Gastrocnemius medialis (tissue), 4 donors: ENCODE data around the gene TUT4. TPM values are rescaled to one million over a fixed set of nuclear protein-coding genes. Genes with fewer than 3 reads are reported as not detected.

ENCODE experiments used
- ATAC-seq, 2 donors: fragments of 150-250 bp; one replicate each; pipeline ENCODE4 v1.9.1; 2016
- DNase-seq, 2 donors: peaks; one replicate each; pipeline ENCODE4 v3.0.0-alpha.2; 2019
- H3K27ac ChIP-seq, 4 donors: fragments of 200-600 bp; sonication (generic); 1 replicate in 1 of 4; 2 replicates in 3 of 4; pipeline ENCODE4 v1.5.1; 2016 to 2018; ENCODE audit warnings: mild to moderate bottlenecking in 2 of 4, moderate library complexity in 1 of 4
- H3K27me3 ChIP-seq, 3 donors: fragments of 200-600 bp; sonication (generic) in 2 of 3; 1 replicate in 1 of 3; 2 replicates in 2 of 3; pipeline versions ENCODE4 v1.5.1 to v1.6.0; 2016 to 2019; ENCODE audit warnings: mild to moderate bottlenecking in 1 of 3, moderate library complexity in 1 of 3
- H3K36me3 ChIP-seq, 2 donors: fragments of 200-600 bp; sonication (generic) in 1 of 2; one replicate each; pipeline ENCODE4 v1.5.1; 2017 to 2018
- H3K4me1 ChIP-seq, 2 donors: fragments of 200-600 bp; sonication (generic) in 1 of 2; one replicate each; pipeline ENCODE4 v1.5.1; 2016 to 2017; ENCODE audit warnings: mild to moderate bottlenecking in 2 of 2
- H3K4me3 ChIP-seq, 4 donors: fragments of 200-600 bp; sonication (generic) in 3 of 4; 1 replicate in 1 of 4; 2 replicates in 3 of 4; pipeline ENCODE4 v1.5.1; 2016 to 2019; ENCODE audit warnings: mild to moderate bottlenecking in 2 of 4
- H3K9me3 ChIP-seq, 3 donors: fragments of 200-600 bp; sonication (generic) in 2 of 3; 1 replicate in 1 of 3; 2 replicates in 2 of 3; pipeline ENCODE4 v1.5.1; 2016 to 2019
- POLR2A ChIP-seq, 2 donors: fragments of 450-650 bp; IDR thresholded peaks; one replicate each; pipeline ENCODE4 v1.6.1; 2017; ENCODE audit warnings: antibody characterized with exemption in 2 of 2, mild to moderate bottlenecking in 2 of 2, moderate library complexity in 2 of 2
- in situ Hi-C, 4 donors: fragments of 200-750 bp; cut with MboI; loops; one replicate each; pipeline versions ENCODE4 v1.15.0 to v1.8.0; 2017; ENCODE audit warnings: low sequenced_read_pairs in 4 of 4
- intact Hi-C: fragments of 100-400 bp; cut with DNase I; formaldehyde crosslinking; loops from one replicate; pipeline ENCODE4 v1.15.1; 2023; ENCODE audit warnings: low total_unique reads
- total RNA-seq, 4 donors: library from RNA; depleted of rRNA; stranded (reverse); fragments of >200 nt; gene quantifications; one replicate each; pipeline versions ENCODE4 v1.1.0 to v1.2.3, GENCODE V29; 2016
- TF ChIP-seq, protein P1 (sequence below), 5 experiments: fragments of 450-650 bp in 3 of 5; fragments of 200-600 bp in 2 of 5; sonication (generic) in 2 of 5; IDR thresholded peaks in 4 of 5; conservative IDR thresholded peaks in 1 of 5; 1 replicate in 4 of 5; 2 replicates in 1 of 5; pipeline ENCODE4 v1.5.1; 2016 to 2019; ENCODE audit warnings: antibody characterized with exemption in 5 of 5, mild to moderate bottlenecking in 3 of 5, moderate library complexity in 3 of 5

Gene TUT4
- total RNA-seq, 4 donors from 2014 or later = 51.7 to 152 (median 67.5) TPM

- Histone ChIP-seq H3K36me3 (peaks cover 0 to 13% of the 10 kb centered on the region in 2 donors), H3K27me3 (no peaks in the 10 kb centered on the region), H3K4me3 (peak overlapping the region; percentile 77 to 94 (median 86)), H3K27ac (peak overlapping the region; percentile 86 to 91 (median 88)), H3K9me3 (no peaks in the 10 kb centered on the region), H3K4me1 (peaks cover 25 to 26% of the 10 kb centered on the region in 2 donors)
- intact Hi-C loops = loop anchor here (1.0 to 5.0 kb wide), 3 partner anchors 37 to 283 kb away; partner anchors contain the start of genes CC2D1B and TUT4
- in situ Hi-C loops = loop anchor here in 3 of 4 donors (25.0 kb wide), 1 partner anchor 284 kb away; the partner anchor contains the start of gene COA7 (in 3 of the 3)
- TF ChIP-seq, protein P1, sequence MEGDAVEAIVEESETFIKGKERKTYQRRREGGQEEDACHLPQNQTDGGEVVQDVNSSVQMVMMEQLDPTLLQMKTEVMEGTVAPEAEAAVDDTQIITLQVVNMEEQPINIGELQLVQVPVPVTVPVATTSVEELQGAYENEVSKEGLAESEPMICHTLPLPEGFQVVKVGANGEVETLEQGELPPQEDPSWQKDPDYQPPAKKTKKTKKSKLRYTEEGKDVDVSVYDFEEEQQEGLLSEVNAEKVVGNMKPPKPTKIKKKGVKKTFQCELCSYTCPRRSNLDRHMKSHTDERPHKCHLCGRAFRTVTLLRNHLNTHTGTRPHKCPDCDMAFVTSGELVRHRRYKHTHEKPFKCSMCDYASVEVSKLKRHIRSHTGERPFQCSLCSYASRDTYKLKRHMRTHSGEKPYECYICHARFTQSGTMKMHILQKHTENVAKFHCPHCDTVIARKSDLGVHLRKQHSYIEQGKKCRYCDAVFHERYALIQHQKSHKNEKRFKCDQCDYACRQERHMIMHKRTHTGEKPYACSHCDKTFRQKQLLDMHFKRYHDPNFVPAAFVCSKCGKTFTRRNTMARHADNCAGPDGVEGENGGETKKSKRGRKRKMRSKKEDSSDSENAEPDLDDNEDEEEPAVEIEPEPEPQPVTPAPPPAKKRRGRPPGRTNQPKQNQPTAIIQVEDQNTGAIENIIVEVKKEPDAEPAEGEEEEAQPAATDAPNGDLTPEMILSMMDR (IDR thresholded peaks at IDR 0.05 in 4 of 5, conservative IDR thresholded peaks at IDR 0.05 in 1 of 5) = no peak
- TF ChIP-seq POLR2A (IDR thresholded peaks at IDR 0.05) = no peak
- ATAC-seq (peak in 1 of 2 donors; percentile 6), DNase-seq (no peak)
Observed at GRCh38 chr1:52403566-52404115, 149.3 kb downstream of the TUT4 start.

DNA sequence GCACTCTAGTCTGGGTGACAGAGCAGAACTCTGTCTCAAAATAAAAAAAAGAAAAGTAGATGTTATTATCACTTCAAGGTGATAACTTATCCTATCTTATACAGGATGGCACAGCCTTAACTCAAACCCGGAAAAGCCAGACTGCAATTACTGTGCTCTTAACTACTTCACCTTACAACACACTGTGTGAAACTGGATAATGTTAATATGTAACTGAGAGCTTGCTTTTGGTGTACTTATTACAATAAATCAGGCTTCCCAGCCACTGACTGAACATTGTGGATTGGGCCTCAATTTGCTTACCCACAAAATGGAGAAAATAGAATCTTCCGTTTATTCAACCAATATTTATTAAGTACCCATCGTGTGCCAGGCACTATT is 150.0 kb downstream of the TUT4 start:
- no peak for ATAC-seq
- in situ Hi-C loops = loop anchor here in 3 of 4 donors (25.0 kb wide), 1 partner anchor 284 kb away; the partner anchor contains the start of gene COA7 (in 3 of the 3)
- TF ChIP-seq, protein P1 (IDR thresholded peaks at IDR 0.05 in 4 of 5, conservative IDR thresholded peaks at IDR 0.05 in 1 of 5) = no peak
- no peak for TF ChIP-seq POLR2A (IDR thresholded peaks at IDR 0.05)

GRCh38 chr1:52400131-52400530 is 152.8 kb downstream of the TUT4 start:
- intact Hi-C loops (loop anchor here (5.0 kb wide), 1 partner anchor 152 kb away; the partner anchor contains the start of gene TUT4), in situ Hi-C loops (loop anchor here in 3 of 4 donors (25.0 kb wide), 1 partner anchor 287 kb away; the partner anchor contains the start of gene COA7 (in 3 of the 3))
- TF ChIP-seq POLR2A (IDR thresholded peaks at IDR 0.05) = no peak
- TF ChIP-seq, protein P1 (IDR thresholded peaks at IDR 0.05 in 4 of 5, conservative IDR thresholded peaks at IDR 0.05 in 1 of 5) = no peak
- peaks cover 10 to 11% of the 10 kb centered on the region in 2 donors for H3K4me1 ChIP-seq
- no peaks in the 10 kb centered on the region for H3K27me3 ChIP-seq
- no peak for DNase-seq
- no peak overlapping the region for H3K4me3 ChIP-seq
- no peaks in the 10 kb centered on the region for H3K36me3 ChIP-seq
- no peak for ATAC-seq
- no peaks in the 10 kb centered on the region for H3K9me3 ChIP-seq
- H3K27ac ChIP-seq = no peak overlapping the region

More for the DNA sequence above, 150.0 kb downstream of the TUT4 start:
- Histone ChIP-seq H3K9me3 (no peaks in the 10 kb centered on the region), H3K27ac (no peak overlapping the region), H3K4me3 (no peak overlapping the region), H3K36me3 (peaks cover 0 to 5% of the 10 kb centered on the region in 2 donors), H3K27me3 (no peaks in the 10 kb centered on the region), H3K4me1 (peaks cover 25 to 26% of the 10 kb centered on the region in 2 donors)
- intact Hi-C loops = loop anchor here (5.0 kb wide), 1 partner anchor 149 kb away; the partner anchor contains the start of gene TUT4
- no peak for DNase-seq

GRCh38 chr1:52399629-52400028 is 153.3 kb downstream of the TUT4 start:
- TF ChIP-seq, protein P1 (IDR thresholded peaks at IDR 0.05 in 4 of 5, conservative IDR thresholded peaks at IDR 0.05 in 1 of 5) = no peak
- TF ChIP-seq POLR2A (IDR thresholded peaks at IDR 0.05) = no peak
- Histone ChIP-seq H3K27me3 (no peaks in the 10 kb centered on the region), H3K27ac (no peak overlapping the region), H3K4me1 (peaks cover 8 to 9% of the 10 kb centered on the region in 2 donors), H3K9me3 (no peaks in the 10 kb centered on the region), H3K36me3 (no peaks in the 10 kb centered on the region), H3K4me3 (no peak overlapping the region)
- in situ Hi-C loops = loop anchor here in 3 of 4 donors (25.0 kb wide), 1 partner anchor 288 kb away; the partner anchor contains the start of gene COA7 (in 3 of the 3)
- intact Hi-C loops = loop anchor here (5.0 kb wide), 1 partner anchor 153 kb away; the partner anchor contains the start of gene TUT4
- no peak for ATAC-seq
- no peak for DNase-seq
